GM19324 (cell line): ENCODE data around the gene SLC2A10.

Experiments used
- ATAC-seq: cut with Tn5 transposase; IDR thresholded peaks from one replicate; pipeline ENCODE4 v1.9.1; 2021; ENCODE audit warnings: mild to moderate bottlenecking, moderate library complexity; ENCODE audit not compliant: unreplicated experiment, low FRiP score

The SLC2A10 gene

GRCh38 chr20:46758929-46759669 is 49.6 kb downstream of the SLC2A10 start:
- no peak for ATAC-seq

GRCh38 chr20:46761566-46761965 is 52.1 kb downstream of the SLC2A10 start:
- ATAC-seq, result no peak

GRCh38 chr20:46764068-46764467 is 54.6 kb downstream of the SLC2A10 start:
- no peak for ATAC-seq

GRCh38 chr20:46765506-46766120 is 56.2 kb downstream of the SLC2A10 start:
- no peak for ATAC-seq

- ATAC-seq, result no peak
Observed at GRCh38 chr20:46767127-46767761, 57.8 kb downstream of the SLC2A10 start.

GRCh38 chr20:46770330-46771194 is 61.1 kb downstream of the SLC2A10 start:
- ATAC-seq, result no peak

- ATAC-seq, result no peak
Observed at GRCh38 chr20:46771195-46771588, 61.7 kb downstream of the SLC2A10 start.

- no peak for ATAC-seq
Observed at GRCh38 chr20:46772901-46773300, 63.5 kb downstream of the SLC2A10 start.

GRCh38 chr20:46773680-46774079 is 64.2 kb downstream of the SLC2A10 start:
- ATAC-seq, result no peak

GRCh38 chr20:46774236-46774635 is 64.8 kb downstream of the SLC2A10 start:
- no peak for ATAC-seq

GRCh38 chr20:46774943-46775560 is 65.6 kb downstream of the SLC2A10 start:
- no peak for ATAC-seq

GRCh38 chr20:46775806-46776205 is 66.4 kb downstream of the SLC2A10 start:
- no peak for ATAC-seq

- ATAC-seq, result no peak
Observed at GRCh38 chr20:46777331-46777730, 67.9 kb downstream of the SLC2A10 start.

- ATAC-seq, result no peak
Observed at GRCh38 chr20:46779831-46780230, 70.4 kb downstream of the SLC2A10 start.

GRCh38 chr20:46784436-46785127 is 75.1 kb downstream of the SLC2A10 start:
- ATAC-seq, result no peak
